HG02588 (cell line): ENCODE measurements around the gene AFAP1L2.

ENCODE experiments used
- ATAC-seq: cut with Tn5 transposase; IDR thresholded peaks from one replicate; pipeline ENCODE4 v1.9.1; 2021; ENCODE audit warnings: mild to moderate bottlenecking, moderate library complexity; ENCODE audit not compliant: unreplicated experiment

Gene AFAP1L2

GRCh38 chr10:114297136-114297705, 107.1 kb downstream of the AFAP1L2 start:
- no peak for ATAC-seq

- ATAC-seq: no peak
Measured at GRCh38 chr10:114295393-114295792, 108.9 kb downstream of the AFAP1L2 start.

GRCh38 chr10:114294549-114294948, 109.8 kb downstream of the AFAP1L2 start:
- ATAC-seq: no peak

GRCh38 chr10:114293075-114293474, 111.2 kb downstream of the AFAP1L2 start:
- no peak for ATAC-seq

GRCh38 chr10:114291516-114291915, 112.8 kb downstream of the AFAP1L2 start:
- ATAC-seq: no peak

GRCh38 chr10:114291076-114291475, 113.2 kb downstream of the AFAP1L2 start:
- no peak for ATAC-seq

- no peak for ATAC-seq
Measured at GRCh38 chr10:114290038-114290437, 114.3 kb downstream of the AFAP1L2 start.

GRCh38 chr10:114289096-114289436, 115.2 kb downstream of the AFAP1L2 start:
- no peak for ATAC-seq

- no peak for ATAC-seq
Measured at GRCh38 chr10:114288424-114289095, 115.7 kb downstream of the AFAP1L2 start.

GRCh38 chr10:114286921-114287320, 117.4 kb downstream of the AFAP1L2 start:
- ATAC-seq: no peak

GRCh38 chr10:114285961-114286441, 118.3 kb downstream of the AFAP1L2 start:
- no peak for ATAC-seq

GRCh38 chr10:114284346-114285071, 119.8 kb downstream of the AFAP1L2 start:
- no peak for ATAC-seq

- no peak for ATAC-seq
Measured at GRCh38 chr10:114283535-114284234, 120.6 kb downstream of the AFAP1L2 start.

- ATAC-seq: no peak
Measured at GRCh38 chr10:114283091-114283490, 121.2 kb downstream of the AFAP1L2 start.

- ATAC-seq: no peak
Measured at GRCh38 chr10:114282526-114282925, 121.8 kb downstream of the AFAP1L2 start.

GRCh38 chr10:114281461-114281860, 122.8 kb downstream of the AFAP1L2 start:
- no peak for ATAC-seq

- no peak for ATAC-seq
Measured at GRCh38 chr10:114281006-114281405, 123.3 kb downstream of the AFAP1L2 start.

- ATAC-seq: no peak
Measured at GRCh38 chr10:114279901-114280644, 124.2 kb downstream of the AFAP1L2 start.

- ATAC-seq: no peak
Measured at GRCh38 chr10:114279289-114279688, 125.0 kb downstream of the AFAP1L2 start.

GRCh38 chr10:114278884-114279191, 125.5 kb downstream of the AFAP1L2 start:
- no peak for ATAC-seq
